WTC11 (cell line): Measurements from ENCODE around the gene PPA2.

Source experiments
- ATF6 ChIP-seq: sonication (generic); formaldehyde crosslinking; IDR thresholded peaks from 2 replicates; pipeline ENCODE4 v1.8.1; 2023; ENCODE audit warnings: mild to moderate bottlenecking, missing genetic modification reagents
- CBFB ChIP-seq: sonication (generic); formaldehyde crosslinking; IDR thresholded peaks from 2 replicates; pipeline ENCODE4 v1.8.1; 2022; ENCODE audit warnings: mild to moderate bottlenecking, low read depth, missing genetic modification reagents
- CTCF ChIP-seq: fragments of 200-600 bp; IDR thresholded peaks from 2 replicates; pipeline ENCODE4 v1.8.0; 2022; ENCODE audit warnings: antibody characterized with exemption
- E2F5 ChIP-seq: sonication (generic); formaldehyde crosslinking; IDR thresholded peaks from 2 replicates; pipeline ENCODE4 v1.8.1; 2022; ENCODE audit warnings: mild to moderate bottlenecking, moderate library complexity, missing genetic modification reagents
- ESRRA ChIP-seq: sonication (generic); formaldehyde crosslinking; IDR thresholded peaks from 2 replicates; pipeline ENCODE4 v1.8.1; 2022; ENCODE audit warnings: mild to moderate bottlenecking, missing genetic modification reagents, borderline replicate concordance
- HMGXB4 ChIP-seq: sonication (generic); formaldehyde crosslinking; IDR thresholded peaks from 2 replicates; pipeline ENCODE4 v1.8.1; 2023; ENCODE audit warnings: mild to moderate bottlenecking, moderate library complexity, missing genetic modification reagents
- MAX ChIP-seq: sonication (generic); formaldehyde crosslinking; IDR thresholded peaks from 2 replicates; pipeline ENCODE4 v1.8.0; 2022; ENCODE audit warnings: mild to moderate bottlenecking, missing genetic modification reagents
- MXD4 ChIP-seq: fragments of 250-450 bp; sonication (Bioruptor Pico); IDR thresholded peaks from 2 replicates; pipeline ENCODE4 v1.8.0; 2021; ENCODE audit warnings: mild to moderate bottlenecking, moderate library complexity, borderline replicate concordance
- NFYB ChIP-seq: sonication (generic); formaldehyde crosslinking; conservative IDR thresholded peaks from 2 replicates; pipeline ENCODE4 v1.8.0; 2022; ENCODE audit warnings: low read depth, missing genetic modification reagents
- PREB ChIP-seq: sonication (generic); formaldehyde crosslinking; IDR thresholded peaks from 2 replicates; pipeline ENCODE4 v1.8.1; 2022; ENCODE audit warnings: mild to moderate bottlenecking, missing genetic modification reagents, moderate library complexity, borderline replicate concordance
- SMAD3 ChIP-seq: sonication (generic); formaldehyde crosslinking; IDR thresholded peaks from 2 replicates; pipeline ENCODE4 v1.8.0; 2022; ENCODE audit warnings: missing genetic modification reagents, mild to moderate bottlenecking, borderline replicate concordance
- SP1 ChIP-seq: sonication (generic); formaldehyde crosslinking; conservative IDR thresholded peaks from 2 replicates; pipeline ENCODE4 v1.8.1; 2022; ENCODE audit warnings: missing genetic modification reagents
- USF1 ChIP-seq: sonication (generic); formaldehyde crosslinking; IDR thresholded peaks from 2 replicates; pipeline ENCODE4 v1.8.0; 2022; ENCODE audit warnings: mild to moderate bottlenecking, missing genetic modification reagents
- USF2 ChIP-seq: sonication (generic); formaldehyde crosslinking; IDR thresholded peaks from 2 replicates; pipeline ENCODE4 v1.8.1; 2023; ENCODE audit warnings: mild to moderate bottlenecking, missing genetic modification reagents, moderate library complexity

- no peak for TF ChIP-seq SMAD3 (CRISPR knock-in tag)
- TF ChIP-seq MAX (CRISPR knock-in tag) = no peak
- TF ChIP-seq E2F5 (CRISPR knock-in tag) = no peak
- TF ChIP-seq USF2 (CRISPR knock-in tag) = no peak
- TF ChIP-seq CTCF = no peak
- no peak for TF ChIP-seq MXD4
- TF ChIP-seq CBFB = no peak
- no peak for TF ChIP-seq HMGXB4 (CRISPR knock-in tag)
- TF ChIP-seq ATF6 (CRISPR knock-in tag) = no peak
- no peak for TF ChIP-seq SP1 (CRISPR knock-in tag)
- TF ChIP-seq PREB (CRISPR knock-in tag) = no peak
- TF ChIP-seq NFYB (CRISPR knock-in tag) = no peak
- no peak for TF ChIP-seq ESRRA
- no peak for TF ChIP-seq USF1 (CRISPR knock-in tag)
Measured at GRCh38 chr4:105455182-105455581, 18.7 kb downstream of the PPA2 start.
